ENCODE measurements around the gene CYB5R3.
"Not testable (repeated sequence)": the region's sequence is repeated elsewhere in the genome, so short reads cannot be mapped to it uniquely, and the experiment has no call there.

Gene CYB5R3

DNA sequence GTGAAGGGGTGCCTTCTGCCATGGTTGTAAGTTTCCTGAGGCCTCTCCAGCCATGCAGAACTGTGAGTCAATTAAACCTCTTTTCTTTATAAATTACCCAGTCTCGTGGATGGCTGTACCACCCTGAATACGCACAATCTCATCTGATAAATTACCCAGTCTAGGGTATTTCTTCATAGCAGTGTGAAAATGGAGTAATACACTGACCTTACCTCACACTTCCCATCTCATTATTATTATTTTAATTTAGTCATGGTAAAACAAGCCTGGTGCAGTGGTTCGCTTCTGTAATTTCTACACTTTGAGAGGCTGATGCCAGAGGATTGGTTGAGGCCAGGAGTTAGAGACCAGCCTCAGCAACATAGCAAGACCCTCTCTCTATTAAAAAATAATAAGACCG is 30.5 kb upstream of the CYB5R3 start:
- DNase-seq (ENCODE audit: low read depth in 2 of 3, low spot score in 2 of 3), result no peak

DNA sequence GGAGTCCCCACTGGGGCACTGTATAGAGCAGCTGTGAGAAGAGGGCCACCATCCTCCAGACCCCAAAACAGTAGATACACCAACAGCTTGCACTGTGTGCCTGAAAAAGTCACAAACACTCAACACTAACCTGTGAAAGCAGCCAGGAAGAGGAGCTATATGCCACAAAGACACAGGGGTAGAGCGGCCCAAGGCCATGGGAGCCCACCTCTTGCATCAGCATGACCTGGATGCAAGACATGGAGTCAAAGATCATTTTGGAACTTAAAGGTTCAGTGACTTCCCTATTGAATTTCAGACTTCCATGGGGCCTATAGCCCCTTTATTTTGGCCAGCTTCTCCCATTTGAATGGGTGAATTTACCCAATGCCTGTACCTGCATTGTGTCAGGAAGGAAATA is 29.7 kb upstream of the CYB5R3 start:
- DNase-seq (ENCODE audit: low read depth in 2 of 3, low spot score in 2 of 3), result no peak

DNA sequence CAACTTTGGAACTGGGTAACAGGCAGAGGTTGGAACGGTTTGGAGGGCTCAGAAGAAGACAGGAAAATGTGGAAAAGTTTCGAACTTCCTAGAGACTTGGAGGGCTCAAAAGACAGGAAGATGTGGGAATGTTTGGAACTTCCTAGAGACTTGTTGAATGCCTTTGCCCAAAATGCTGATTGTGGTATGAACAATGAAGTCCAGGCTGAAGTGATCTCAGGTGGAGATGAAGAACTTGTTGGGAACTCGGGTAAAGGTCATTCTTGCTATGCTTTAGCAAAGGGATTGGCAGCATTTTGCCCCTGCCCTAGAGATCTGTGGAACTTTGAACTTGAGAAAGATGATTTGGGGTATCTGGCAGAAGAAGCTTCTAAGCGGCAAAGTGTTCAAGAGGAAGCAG is 28.7 kb upstream of the CYB5R3 start:
- not testable (repeated sequence) for DNase-seq (ENCODE audit: low read depth in 2 of 3, low spot score in 2 of 3)

DNA sequence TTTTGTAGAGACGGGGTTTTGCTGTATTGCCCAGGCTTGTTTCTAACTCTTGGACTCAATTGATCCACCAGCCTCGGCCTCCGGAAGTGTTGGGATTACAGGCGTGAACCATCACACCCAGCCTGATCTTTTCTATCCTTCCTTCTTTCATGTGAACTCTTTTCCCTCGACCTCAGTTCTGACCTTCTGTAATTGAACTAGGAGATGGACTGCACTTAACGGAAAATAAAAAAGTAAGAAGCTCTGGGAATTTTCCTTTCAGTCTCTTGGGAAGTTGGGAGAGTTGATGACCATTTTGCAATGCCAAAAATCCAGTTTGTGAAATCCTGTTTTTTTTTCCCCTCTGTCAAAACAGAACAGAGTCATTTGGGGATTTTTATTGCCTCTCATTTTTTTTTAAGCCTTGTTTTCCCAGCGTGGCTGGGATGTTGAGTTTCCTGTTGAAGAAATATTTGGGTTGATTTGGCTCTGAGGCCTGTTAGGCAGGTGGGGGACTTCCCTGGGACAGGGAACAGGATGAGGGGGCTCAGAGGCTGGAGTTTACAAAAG is 26.9 kb upstream of the CYB5R3 start:
- DNase-seq (ENCODE audit: low read depth in 2 of 3, low spot score in 2 of 3), result no peak

DNA sequence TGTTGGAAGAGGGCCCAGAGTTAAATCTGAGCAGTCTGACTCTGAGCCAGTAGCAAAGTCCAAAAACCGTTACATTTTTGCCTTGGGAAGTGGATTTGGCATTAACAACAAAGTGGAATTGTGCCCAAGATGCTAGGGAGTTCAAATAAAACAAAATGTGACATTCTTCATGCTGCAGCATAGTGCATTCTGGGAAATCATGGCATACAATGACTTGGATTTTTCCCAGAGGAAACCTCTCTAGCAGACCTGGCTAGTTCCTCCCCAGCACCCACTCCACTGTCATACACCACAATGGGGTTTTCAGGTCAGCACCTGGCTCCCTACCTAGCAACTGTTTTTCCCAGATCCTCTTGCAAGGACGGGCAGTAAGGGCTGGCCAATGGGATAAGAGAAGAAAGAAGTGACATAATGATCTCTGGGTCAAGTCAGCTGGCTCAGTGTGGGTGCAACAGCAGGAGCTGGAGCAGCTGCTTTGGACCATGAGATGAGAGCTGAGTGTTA is 24.8 kb upstream of the CYB5R3 start:
- no peak for DNase-seq (ENCODE audit: low read depth in 2 of 3, low spot score in 2 of 3)

DNA sequence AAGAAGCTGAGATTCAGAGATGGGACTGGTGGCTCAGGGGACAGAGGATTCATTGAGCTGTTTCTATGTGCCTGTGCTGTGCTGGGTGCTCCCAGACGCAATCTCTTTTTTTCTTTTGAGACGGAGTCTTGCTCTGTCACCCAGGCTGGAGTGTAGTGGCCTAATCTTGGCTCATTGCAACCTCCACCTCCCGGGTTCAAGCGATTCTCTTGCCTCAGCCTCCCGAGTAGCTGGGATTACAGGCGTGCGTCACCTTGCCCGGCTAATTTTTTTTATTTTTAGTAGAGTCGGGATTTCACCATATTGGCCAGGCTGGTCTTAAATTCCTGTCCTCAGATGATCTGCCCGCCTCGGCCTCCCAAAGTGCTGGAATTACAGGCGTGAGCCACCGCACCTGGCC is 23.9 kb upstream of the CYB5R3 start:
- not testable (repeated sequence) for DNase-seq (ENCODE audit: low read depth in 2 of 3, low spot score in 2 of 3)

DNA sequence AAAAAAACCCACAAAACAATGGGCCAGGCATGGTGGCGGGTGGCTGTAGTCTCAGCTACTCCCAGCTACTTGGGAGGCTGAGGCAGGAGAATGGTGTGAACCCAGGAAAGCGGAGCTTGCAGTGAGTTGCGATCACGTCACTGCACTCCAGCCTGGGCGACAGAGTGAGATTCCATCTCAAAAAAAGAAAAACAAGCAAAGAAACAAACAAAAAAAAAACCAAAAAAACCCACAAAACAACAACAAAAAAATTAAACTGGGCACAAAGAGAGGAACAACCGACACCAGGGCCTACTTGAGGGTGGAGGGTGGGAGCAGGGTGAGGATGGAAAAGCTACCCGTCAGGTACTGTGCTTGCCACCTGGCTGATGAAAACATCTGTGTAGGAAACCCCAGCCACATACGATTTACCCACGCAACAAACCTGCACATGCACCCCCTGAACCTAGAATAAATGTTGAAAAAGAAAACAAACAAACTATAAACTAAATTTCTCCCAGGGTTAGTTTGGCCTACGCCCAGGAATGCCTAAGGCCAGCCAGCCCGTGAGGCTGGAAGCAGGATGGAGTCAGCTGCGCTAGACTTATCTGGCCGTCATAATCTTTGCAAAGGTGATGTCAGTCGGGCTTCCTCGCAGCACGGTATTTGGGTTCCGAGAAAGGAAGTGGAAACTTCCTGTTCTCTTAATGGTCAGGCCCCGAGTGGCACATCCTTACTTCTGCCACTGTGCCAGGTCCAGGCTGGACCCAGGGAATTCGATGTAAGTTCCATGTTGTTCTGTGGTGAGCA is 21.9 kb upstream of the CYB5R3 start:
- no peak for DNase-seq (ENCODE audit: low read depth in 2 of 3, low spot score in 2 of 3)

DNA sequence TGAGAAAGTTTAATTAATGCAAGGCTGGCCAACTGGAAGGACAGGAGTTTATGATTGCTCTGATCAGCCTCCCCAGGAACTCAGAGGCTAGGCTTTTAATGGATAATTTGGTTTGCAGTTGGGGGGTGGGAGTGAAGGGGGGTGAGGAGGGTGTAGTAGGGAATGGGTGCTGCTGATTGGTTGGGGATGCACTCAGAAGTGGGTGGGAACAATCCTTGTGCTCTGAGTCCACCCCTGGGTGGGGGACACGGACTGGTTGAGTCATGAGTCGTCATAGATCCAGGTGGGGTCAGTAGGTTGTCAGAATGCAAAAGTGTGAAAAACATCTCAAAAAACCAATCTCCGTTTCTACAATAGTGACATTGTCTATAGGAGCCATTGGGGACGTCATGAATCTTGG is 20.9 kb upstream of the CYB5R3 start:
- DNase-seq (ENCODE audit: low read depth in 2 of 3, low spot score in 2 of 3), result no peak

DNA sequence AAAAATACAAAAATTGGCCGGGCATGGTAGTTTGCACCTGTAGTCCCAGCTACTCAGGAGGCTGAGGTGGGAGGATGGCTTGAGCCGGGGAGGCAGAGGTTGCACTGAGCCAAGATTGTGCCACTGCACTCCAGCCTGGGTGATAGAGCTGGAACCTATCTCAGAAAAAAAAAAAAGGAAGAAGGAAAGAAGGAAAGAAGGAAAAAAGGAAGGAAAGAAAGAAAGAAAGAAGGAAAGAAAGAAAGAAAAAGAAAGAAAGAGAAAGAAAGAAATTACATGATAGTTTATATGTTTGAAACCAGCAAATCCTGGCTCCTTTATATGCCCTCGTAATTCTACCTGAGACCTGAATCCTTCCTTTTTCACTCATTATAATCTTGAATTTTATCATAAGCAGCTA is 17.2 kb upstream of the CYB5R3 start:
- DNase-seq (ENCODE audit: low read depth in 2 of 3, low spot score in 2 of 3), result not testable (repeated sequence)

DNA sequence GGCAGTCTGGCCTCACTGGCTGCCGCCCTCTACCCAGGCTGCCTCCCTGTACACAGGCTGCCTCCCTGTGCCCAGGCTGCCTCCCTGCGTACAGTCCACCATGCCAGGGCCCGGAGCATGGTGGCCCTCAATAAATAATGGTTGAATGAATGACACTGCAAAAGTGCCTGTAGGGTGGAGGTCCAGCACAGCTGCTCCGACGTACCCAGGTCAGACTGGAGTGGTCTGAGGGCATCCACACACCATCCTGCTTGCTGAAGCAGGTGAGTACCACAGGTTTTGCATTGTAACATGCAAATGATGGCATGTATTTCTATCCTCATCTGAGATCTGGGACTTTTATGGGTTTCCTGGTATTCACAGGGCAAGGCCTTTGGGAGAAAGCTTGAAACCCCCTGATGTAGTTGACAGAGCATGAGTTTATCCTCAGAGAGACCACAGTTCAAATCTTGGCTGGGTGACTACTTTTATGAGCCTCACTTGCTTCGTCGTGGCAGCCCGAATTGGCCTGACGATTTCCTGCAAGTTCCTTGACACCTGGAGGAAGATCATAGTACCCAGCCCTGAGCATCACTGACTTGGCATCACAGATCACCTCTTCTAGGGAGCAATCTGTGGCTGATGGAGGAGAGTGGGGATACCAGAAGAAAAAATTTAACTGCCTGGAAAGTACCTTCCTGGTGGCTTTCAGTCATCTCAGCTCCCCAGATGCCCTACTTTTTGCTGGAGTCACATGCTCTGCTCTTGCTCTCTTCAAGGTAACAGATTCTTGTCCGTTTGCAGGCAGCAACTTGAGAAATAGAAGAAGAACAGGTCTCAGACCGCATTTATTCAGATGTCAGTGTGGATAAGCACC is 16.0 kb upstream of the CYB5R3 start:
- no peak for DNase-seq (ENCODE audit: low read depth in 2 of 3, low spot score in 2 of 3)

DNA sequence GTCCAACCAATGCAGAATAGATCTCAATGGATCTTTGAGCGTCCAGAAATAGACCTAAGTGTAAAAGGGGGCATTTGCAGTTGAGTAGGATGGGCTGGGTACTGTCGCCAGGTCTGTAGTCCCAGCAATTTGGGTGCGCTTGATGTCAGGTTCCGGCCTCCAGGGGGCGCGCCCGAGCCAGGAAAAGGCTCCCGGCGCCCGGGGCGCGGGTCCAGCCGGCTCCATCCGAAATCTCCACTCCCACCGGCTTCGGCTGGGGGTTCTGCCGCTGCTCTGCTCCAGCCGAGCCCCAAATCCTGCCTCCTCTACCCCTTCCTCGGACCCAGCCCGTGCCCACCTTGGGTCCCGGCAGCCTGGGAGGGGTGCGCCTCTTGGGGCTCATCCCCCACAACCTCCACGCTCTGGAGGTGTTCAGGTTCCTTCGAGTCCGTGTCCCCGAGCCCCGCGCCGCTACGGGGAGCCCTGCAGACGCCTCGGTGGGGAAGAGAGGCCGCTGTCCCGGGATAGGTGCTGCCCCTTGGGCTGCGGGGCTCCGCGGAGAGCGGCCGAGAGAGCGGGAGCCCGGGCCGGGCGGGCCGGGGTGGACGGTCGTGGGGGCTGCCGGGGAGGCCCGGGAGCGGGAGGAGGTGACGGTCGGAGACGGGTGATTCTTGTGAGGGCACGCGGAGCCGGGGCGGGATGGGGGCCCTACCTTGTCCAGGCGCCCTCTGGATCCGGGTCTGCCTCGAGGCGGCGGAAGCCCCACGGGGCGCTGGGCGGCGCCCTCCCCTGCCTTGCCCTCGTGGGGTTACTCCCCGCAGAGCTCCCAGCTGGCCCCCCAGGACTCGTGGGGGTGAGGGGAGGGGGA is 13.0 kb upstream of the CYB5R3 start:
- DNase-seq (ENCODE audit: low read depth in 2 of 3, low spot score in 2 of 3), result peak; percentile 55 to 91 (median 86)

DNA sequence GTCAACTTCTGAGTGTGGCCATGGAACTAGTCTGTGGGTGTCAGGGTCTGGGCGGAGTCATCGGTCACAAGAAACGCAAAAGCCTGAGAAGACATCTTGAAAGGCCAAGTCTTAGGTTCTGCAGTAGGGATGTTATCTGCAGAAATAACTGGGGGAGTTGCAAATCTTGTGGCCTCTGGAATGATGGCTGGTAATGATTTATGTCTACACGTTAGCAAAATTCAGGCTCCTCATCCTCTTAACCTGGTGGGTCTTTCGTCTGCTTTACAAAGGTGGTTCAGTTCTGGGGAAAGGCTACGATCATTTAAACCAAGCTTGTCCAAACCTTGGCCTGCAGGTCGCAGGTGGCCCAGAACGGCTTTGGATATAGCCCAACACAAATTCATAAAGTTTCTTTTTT is 7.4 kb upstream of the CYB5R3 start:
- DNase-seq (ENCODE audit: low read depth in 2 of 3, low spot score in 2 of 3), result no peak

DNA sequence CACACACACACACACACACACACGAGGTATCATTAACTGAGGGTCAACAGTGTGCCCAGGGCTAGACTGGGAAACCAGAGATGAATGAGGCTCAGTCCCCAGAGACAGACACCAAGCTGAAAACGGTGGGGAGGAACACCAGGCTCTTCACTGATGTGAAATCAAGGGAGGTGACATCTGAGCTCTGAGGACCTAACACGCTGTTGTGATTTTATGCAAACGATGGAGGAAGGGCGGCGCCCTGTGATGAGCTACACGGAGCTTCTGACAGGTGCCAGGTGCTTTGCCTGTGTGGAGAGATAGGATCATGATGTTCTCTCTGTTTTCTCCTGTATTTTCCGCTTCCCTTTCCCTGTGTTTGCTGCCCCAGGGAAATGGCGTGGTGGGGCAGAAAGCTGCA is 6.5 kb upstream of the CYB5R3 start:
- no peak for DNase-seq (ENCODE audit: low read depth in 2 of 3, low spot score in 2 of 3)

DNA sequence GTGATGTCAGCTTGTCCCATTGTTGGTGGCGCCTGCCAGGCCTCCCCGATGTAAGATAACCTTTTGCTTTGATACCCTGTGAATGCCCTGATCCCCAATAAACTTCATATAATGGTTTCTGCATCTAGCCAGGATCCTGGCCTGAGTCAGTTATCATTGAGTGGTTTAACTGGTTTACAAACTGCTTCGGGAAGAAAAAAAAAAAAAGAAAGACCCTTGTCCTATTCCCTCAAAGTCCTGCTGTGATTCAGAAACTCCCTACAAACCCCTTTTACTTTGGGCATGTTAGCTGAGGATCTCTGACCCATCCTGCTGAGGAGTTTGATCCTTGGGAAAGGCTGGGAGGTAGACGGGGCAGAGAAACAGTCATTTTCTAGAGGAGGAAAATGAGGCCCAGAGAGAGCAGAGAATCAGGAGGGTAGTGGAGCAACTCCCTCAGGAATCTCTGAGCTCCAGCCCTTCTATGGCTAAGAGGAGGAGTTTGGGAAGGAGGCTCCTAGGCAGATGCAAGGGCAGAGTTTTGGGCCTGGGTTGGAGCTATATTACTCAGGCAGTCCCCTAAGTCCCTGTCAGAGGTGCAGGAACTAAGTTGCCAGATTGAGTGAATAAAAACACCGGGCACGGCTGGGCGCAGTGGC is 5.4 kb upstream of the CYB5R3 start:
- no peak for DNase-seq (ENCODE audit: low read depth in 2 of 3, low spot score in 2 of 3)

DNA sequence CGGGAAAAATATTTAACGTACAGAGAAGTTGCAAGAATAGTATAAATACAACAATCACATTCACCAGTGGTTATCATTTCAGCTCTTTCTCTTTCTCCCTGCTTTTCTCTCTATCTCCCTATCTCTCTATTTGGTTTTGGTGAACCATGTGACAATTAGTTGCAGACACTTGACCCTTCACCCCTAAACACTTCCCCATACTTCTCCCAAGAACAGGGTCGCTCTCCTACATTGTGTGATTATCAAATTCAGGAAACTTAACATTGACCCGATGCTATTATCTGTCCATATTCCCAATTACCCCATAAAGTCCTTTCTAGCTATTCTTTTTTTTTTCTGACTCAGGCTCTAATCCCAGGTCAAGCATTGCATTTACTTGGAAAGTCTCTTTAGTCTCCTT is 4.8 kb upstream of the CYB5R3 start:
- DNase-seq (ENCODE audit: low read depth in 2 of 3, low spot score in 2 of 3), result no peak

DNA sequence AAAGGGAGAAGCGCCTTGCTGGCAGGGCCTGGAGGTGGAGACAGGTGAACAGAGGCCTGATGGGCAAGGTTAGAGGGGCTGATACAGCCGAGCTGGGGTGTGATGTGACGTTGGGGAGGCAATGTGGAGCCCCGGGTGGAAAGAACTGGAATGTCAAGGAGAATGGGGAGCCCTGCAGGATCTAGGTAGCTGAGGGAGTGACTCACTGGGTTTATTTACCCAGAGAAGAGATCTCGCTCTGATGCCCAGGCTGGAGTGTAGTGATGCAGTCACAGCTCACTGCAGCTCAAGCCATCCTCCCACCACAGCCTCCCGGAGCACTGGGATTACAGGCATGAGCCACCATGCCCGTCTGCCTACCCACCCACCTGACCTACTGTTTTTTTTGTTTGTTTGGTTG is 1.9 kb upstream of the CYB5R3 start:
- no peak for DNase-seq (ENCODE audit: low read depth in 2 of 3, low spot score in 2 of 3)

DNA sequence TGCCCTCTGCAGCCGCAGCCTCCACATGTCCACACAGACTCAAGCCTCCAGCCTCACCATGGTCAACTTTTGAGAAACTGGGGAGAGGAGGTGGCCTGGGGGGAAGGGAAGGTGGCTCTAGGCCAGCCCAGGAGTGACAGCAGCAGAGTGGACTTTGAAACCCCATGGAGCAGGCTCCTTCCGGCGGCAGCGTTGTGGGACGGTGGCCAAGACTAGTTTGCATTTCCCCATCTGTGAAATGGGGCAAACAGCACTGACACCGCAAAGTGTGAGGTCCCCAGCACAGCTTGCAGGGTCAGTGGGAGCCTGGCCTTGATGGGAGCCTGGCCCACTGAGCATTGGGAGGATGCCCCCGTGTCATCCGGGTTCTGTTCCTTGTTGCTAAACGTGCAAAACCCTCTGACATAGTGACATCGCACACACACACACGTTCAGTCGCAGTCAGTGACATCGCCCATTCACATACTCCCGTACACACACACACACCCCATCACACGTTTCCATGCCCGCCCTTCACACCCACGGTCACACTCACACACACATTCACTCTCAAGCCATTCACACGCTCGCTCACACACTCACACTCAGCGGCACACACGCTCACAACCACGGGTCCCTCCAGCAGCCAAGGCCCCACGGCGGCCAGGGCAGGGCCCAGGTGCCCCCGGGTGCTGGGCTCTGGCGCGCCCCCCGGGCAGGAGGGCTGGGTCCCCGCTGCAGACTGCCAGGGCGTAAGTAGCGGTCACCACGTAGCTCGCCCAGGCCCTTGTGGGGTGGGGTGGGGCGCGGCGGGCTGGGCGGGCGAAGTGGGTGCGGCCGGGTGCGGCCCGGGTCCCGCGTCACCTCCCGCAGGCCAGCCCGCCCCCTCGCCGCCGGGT is 585 bp downstream of the CYB5R3 start:
- peak in 1 of 3 experiments; percentile 12 for DNase-seq (ENCODE audit: low read depth in 2 of 3, low spot score in 2 of 3)

DNA sequence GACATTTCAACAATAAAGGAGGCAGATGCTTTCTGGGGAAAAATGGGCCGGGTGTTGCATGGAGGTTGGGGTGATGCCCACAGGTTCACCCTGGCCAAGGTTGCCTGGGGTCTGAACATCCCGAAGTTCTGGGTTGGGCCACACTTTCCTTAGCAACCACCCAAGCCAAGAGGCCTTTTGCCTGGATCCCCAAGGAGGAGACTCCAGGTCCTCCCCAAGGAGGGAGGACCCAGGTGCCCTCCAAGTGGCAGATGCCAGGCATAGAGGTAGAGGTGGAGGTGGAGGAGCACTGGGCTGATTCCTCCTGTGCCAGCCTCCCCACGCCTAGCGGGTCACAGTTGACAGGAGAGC is 1.2 kb downstream of the CYB5R3 start:
- DNase-seq (ENCODE audit: low read depth in 2 of 3, low spot score in 2 of 3), result no peak

Measured in activated CD8-positive, alpha-beta memory T cell treated with anti-CD3 and anti-CD28 coated beads for 48 hours (primary cell).